Measurements from ENCODE around the gene SNAPC4. TPM values are rescaled to one million over a fixed set of nuclear protein-coding genes. Genes with fewer than 3 reads are reported as not detected.
"Not testable (repeated sequence)": the region's sequence is repeated elsewhere in the genome, so short reads cannot be mapped to it uniquely, and the experiment has no call there.

The SNAPC4 gene
- total RNA-seq, 1 experiment from 2014 or later = 8.2 TPM

- DNase-seq (ENCODE audit: extremely low read depth, low read depth) = no peak
These were observed 13.0 kb upstream of the SNAPC4 start for GRCh38 chr9:136412962-136413361.

GRCh38 chr9:136411378-136411777 lies 11.4 kb upstream of the SNAPC4 start:
- DNase-seq (ENCODE audit: extremely low read depth, low read depth) = no peak

GRCh38 chr9:136410500-136411287 lies 10.7 kb upstream of the SNAPC4 start, which contains the start of the genes ENTR1 and PMPCA:
TSS of gene ENTR1 (minus strand) at chr9:136410614. CDS start at chr9:136410397, 217 bp downstream.
TSS of gene PMPCA (plus strand) at chr9:136410658. CDS start at chr9:136410669, 11 bp downstream.
- DNase-seq (ENCODE audit: extremely low read depth, low read depth) = peak; percentile 89

- peak; percentile 13 for DNase-seq (ENCODE audit: extremely low read depth, low read depth)
These were observed 9.8 kb upstream of the SNAPC4 start for GRCh38 chr9:136409557-136410455.

GRCh38 chr9:136407911-136408310 lies 7.9 kb upstream of the SNAPC4 start:
- no peak for DNase-seq (ENCODE audit: extremely low read depth, low read depth)

GRCh38 chr9:136407061-136407460 lies 7.1 kb upstream of the SNAPC4 start:
- not testable (repeated sequence) for DNase-seq (ENCODE audit: extremely low read depth, low read depth)

GRCh38 chr9:136405904-136406303 lies 5.9 kb upstream of the SNAPC4 start:
- not testable (repeated sequence) for DNase-seq (ENCODE audit: extremely low read depth, low read depth)

- DNase-seq (ENCODE audit: extremely low read depth, low read depth) = no peak
These were observed 5.5 kb upstream of the SNAPC4 start for GRCh38 chr9:136405481-136405880.

GRCh38 chr9:136404801-136405136 lies 4.8 kb upstream of the SNAPC4 start:
- DNase-seq (ENCODE audit: extremely low read depth, low read depth) = no peak

- no peak for DNase-seq (ENCODE audit: extremely low read depth, low read depth)
These were observed 4.2 kb upstream of the SNAPC4 start for GRCh38 chr9:136403915-136404800.

- no peak for DNase-seq (ENCODE audit: extremely low read depth, low read depth)
These were observed 3.6 kb upstream of the SNAPC4 start for GRCh38 chr9:136403538-136403914.

- no peak for DNase-seq (ENCODE audit: extremely low read depth, low read depth)
These were observed 2.1 kb upstream of the SNAPC4 start for GRCh38 chr9:136402067-136402466.

- no peak for DNase-seq (ENCODE audit: extremely low read depth, low read depth)
These were observed 1.4 kb upstream of the SNAPC4 start for GRCh38 chr9:136401173-136401922.

- no peak for DNase-seq (ENCODE audit: extremely low read depth, low read depth)
These were observed 563 bp downstream of the SNAPC4 start for GRCh38 chr9:136399176-136400037.

- no peak for DNase-seq (ENCODE audit: extremely low read depth, low read depth)
These were observed 1.7 kb downstream of the SNAPC4 start for GRCh38 chr9:136398286-136398685.

- DNase-seq (ENCODE audit: extremely low read depth, low read depth) = no peak
These were observed 2.3 kb downstream of the SNAPC4 start for GRCh38 chr9:136397643-136398042.

GRCh38 chr9:136396219-136396515 lies 3.8 kb downstream of the SNAPC4 start:
- DNase-seq (ENCODE audit: extremely low read depth, low read depth) = no peak

GRCh38 chr9:136395345-136396218 lies 4.4 kb downstream of the SNAPC4 start:
- no peak for DNase-seq (ENCODE audit: extremely low read depth, low read depth)
